Keratinocyte (primary cell): ENCODE measurements around the gene GPR39. TPM values are rescaled to one million over a fixed set of nuclear protein-coding genes. Genes with fewer than 3 reads are reported as not detected.

ENCODE experiments used
- DNase-seq: peaks from one replicate; pipeline ENCODE4 v3.0.0-alpha.2; 2011; ENCODE audit warnings: low read depth, missing footprints, low spot score
- FAIRE-seq: peaks from 2 replicates; lab custom pipeline; 2011; peaks lifted over from hg19 to GRCh38; lab: Jason Lieb, UNC
- H2AFZ ChIP-seq: 2 replicates; pipeline ENCODE4 v1.6.0; 2012; ENCODE audit warnings: low read length, control low read depth, inconsistent platforms; ENCODE audit not compliant: control insufficient read depth
- H3K27ac ChIP-seq: 2 replicates; pipeline ENCODE4 v1.5.1; 2011; ENCODE audit warnings: low read length; ENCODE audit not compliant: control insufficient read depth, insufficient read depth
- H3K27me3 ChIP-seq: 3 replicates; pipeline ENCODE4 v1.6.0; 2011; ENCODE audit warnings: low read length; ENCODE audit not compliant: control insufficient read depth, insufficient read depth; ENCODE audit errors: extremely low read depth
- H3K36me3 ChIP-seq, 2 experiments: 2 replicates in 1 of 2; 3 replicates in 1 of 2; pipeline ENCODE4 v1.5.1; 2011; ENCODE audit warnings: low read length in 2 of 2, mild to moderate bottlenecking in 1 of 2; ENCODE audit not compliant: control insufficient read depth in 2 of 2, insufficient read depth in 2 of 2; ENCODE audit errors: extremely low read depth in 1 of 2
- H3K4me1 ChIP-seq: 3 replicates; pipeline ENCODE4 v1.5.1; 2011; ENCODE audit warnings: low read length; ENCODE audit not compliant: control insufficient read depth, insufficient read depth; ENCODE audit errors: extremely low read depth
- H3K4me2 ChIP-seq: 3 replicates; pipeline ENCODE4 v1.6.0; 2011; ENCODE audit warnings: low read depth, low read length; ENCODE audit not compliant: control insufficient read depth, insufficient read depth; ENCODE audit errors: extremely low read depth
- H3K4me3 ChIP-seq, 3 experiments: fragments of 200-600 bp in 1 of 3; sonication (generic) in 1 of 3; 2 replicates in 2 of 3; 3 replicates in 1 of 3; pipeline ENCODE4 v1.5.1; 2011 to 2016; ENCODE audit warnings: low read length in 3 of 3, mild to moderate bottlenecking in 3 of 3, control low read depth in 2 of 3, inconsistent platforms in 1 of 3, low read depth in 1 of 3, mixed read lengths in 1 of 3, mixed run types in 1 of 3, moderate library complexity in 1 of 3; ENCODE audit not compliant: control insufficient read depth in 2 of 3, insufficient read depth in 2 of 3; ENCODE audit errors: extremely low read depth in 1 of 3
- H3K79me2 ChIP-seq: 2 replicates; pipeline ENCODE4 v1.6.0; 2012; ENCODE audit warnings: low read length; ENCODE audit not compliant: control insufficient read depth, insufficient read depth
- H3K9ac ChIP-seq: 3 replicates; pipeline ENCODE4 v1.6.0; 2011; ENCODE audit warnings: low read length; ENCODE audit not compliant: control insufficient read depth, insufficient read depth; ENCODE audit errors: extremely low read depth
- H3K9me1 ChIP-seq: 3 replicates; pipeline ENCODE4 v1.6.0; 2011; ENCODE audit warnings: low read length; ENCODE audit not compliant: control insufficient read depth, insufficient read depth; ENCODE audit errors: extremely low read depth
- H3K9me3 ChIP-seq: 2 replicates; pipeline ENCODE4 v1.5.1; 2012; ENCODE audit warnings: low read depth, low read length; ENCODE audit not compliant: control insufficient read depth
- H4K20me1 ChIP-seq: 3 replicates; pipeline ENCODE4 v1.6.0; 2011; ENCODE audit warnings: low read length; ENCODE audit not compliant: control insufficient read depth, insufficient read depth; ENCODE audit errors: extremely low read depth
- CTCF ChIP-seq, 3 experiments: IDR thresholded peaks in 1 of 3; conservative IDR thresholded peaks in 1 of 3; optimal IDR thresholded peaks in 1 of 3; 2 replicates in 2 of 3; 3 replicates in 1 of 3; pipeline versions ENCODE3 to v1.5.1; 2011; ENCODE audit warnings: low read length in 3 of 3, mild to moderate bottlenecking in 3 of 3, moderate library complexity in 2 of 3, control low read depth in 1 of 3, inconsistent platforms in 1 of 3; ENCODE audit not compliant: insufficient read depth in 2 of 3; ENCODE audit errors: extremely low read depth in 1 of 3
- EZH2 ChIP-seq: IDR thresholded peaks from one replicate; pipeline ENCODE4 v1.6.1; 2012; ENCODE audit warnings: inconsistent platforms, mild to moderate bottlenecking, low read length, moderate library complexity
- dilution Hi-C: fragments of 300-500 bp; cut with MboI; formaldehyde crosslinking; loops from one replicate; pipeline ENCODE4 v1.7.0; 2020; ENCODE audit warnings: low sequenced_read_pairs; ENCODE audit not compliant: extremely low pct_ligation_motif_present
- polyA plus RNA-seq, 5 experiments: library from polyadenylated mRNA; depleted of rRNA in 3 of 5; stranded (reverse) in 3 of 5; stranded (forward) in 1 of 5; unstranded in 1 of 5; fragments of >200 nt; gene quantifications; 1 replicate in 1 of 5; 2 replicates in 3 of 5; 3 replicates in 1 of 5; pipeline versions ENCODE4 v1.2.1 to v1.2.3, GENCODE V29; 2011 to 2012; ENCODE audit warnings: missing spikeins in 2 of 5, low read depth in 1 of 5, low replicate concordance in 1 of 5

The GPR39 gene
- polyA plus RNA-seq, 1 donor (not counting 4 experiments of a cell fraction or from before 2014, with no cell fraction given): 4.7 TPM

DNA sequence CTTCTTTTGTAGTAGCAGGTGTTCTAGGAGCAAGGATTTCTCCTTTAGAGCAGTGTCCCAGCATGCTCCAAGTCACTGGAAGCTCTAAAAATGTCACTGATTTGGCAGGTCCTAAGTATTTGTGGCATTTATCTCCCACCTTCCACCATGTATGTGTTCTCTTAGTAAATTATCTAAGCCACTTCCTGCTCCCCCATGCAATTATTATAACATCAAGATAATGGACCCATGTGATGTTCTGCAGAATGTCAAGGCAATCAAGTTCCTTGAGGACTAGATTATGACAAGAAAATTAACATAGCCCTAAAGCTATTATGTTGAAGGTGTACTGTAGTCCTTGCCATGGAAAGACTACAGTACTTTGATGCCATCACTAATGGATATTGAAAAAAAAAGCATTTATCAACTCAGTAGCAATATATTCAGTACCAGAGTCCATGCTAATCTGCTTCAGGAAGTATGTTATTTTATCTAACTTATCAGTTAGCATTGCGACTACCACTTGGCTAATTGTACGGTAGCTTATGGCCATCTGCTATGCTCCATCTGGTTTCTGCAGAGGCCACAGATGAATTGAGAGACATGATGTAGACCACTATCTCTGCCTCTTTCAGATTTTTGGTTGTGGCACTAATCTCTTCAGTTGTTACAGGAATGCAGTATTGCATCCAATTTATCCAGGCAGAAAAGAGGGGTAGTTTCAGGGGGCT is 56.7 kb downstream of the GPR39 start:
- Histone ChIP-seq H3K9ac (no peak overlapping the region), H3K4me1 (no peaks in the 10 kb centered on the region), H3K9me1 (no peaks in the 10 kb centered on the region), H3K27ac (no peak overlapping the region), H3K79me2 (no peaks in the 10 kb centered on the region), H3K4me2 (no peak overlapping the region), H3K4me3 (no peak overlapping the region), H3K27me3 (no peaks in the 10 kb centered on the region), H4K20me1 (no peaks in the 10 kb centered on the region), H2AFZ (no peak overlapping the region), H3K9me3 (peaks cover 16% of the 10 kb centered on the region), H3K36me3 (no peaks in the 10 kb centered on the region)
- FAIRE-seq (no peak), DNase-seq (no peak)
- dilution Hi-C loops: no loop called here
- TF ChIP-seq CTCF (optimal IDR thresholded peaks at IDR 0.05 in 1 of 3, IDR thresholded peaks at IDR 0.05 in 1 of 3, conservative IDR thresholded peaks at IDR 0.05 in 1 of 3; ENCODE audit: extremely low read depth in 1 of 3, insufficient read depth in 2 of 3, low read length in 3 of 3): no peak
- no peak for TF ChIP-seq EZH2

GRCh38 chr2:132475615-132476014 is 59.0 kb downstream of the GPR39 start:
- TF ChIP-seq EZH2: no peak
- no peak for TF ChIP-seq CTCF (optimal IDR thresholded peaks at IDR 0.05 in 1 of 3, IDR thresholded peaks at IDR 0.05 in 1 of 3, conservative IDR thresholded peaks at IDR 0.05 in 1 of 3; ENCODE audit: extremely low read depth in 1 of 3, insufficient read depth in 2 of 3, low read length in 3 of 3)
- no peak for FAIRE-seq
- Histone ChIP-seq H3K79me2 (no peaks in the 10 kb centered on the region), H3K9me3 (peaks cover 6% of the 10 kb centered on the region), H3K27me3 (no peaks in the 10 kb centered on the region), H3K9me1 (no peaks in the 10 kb centered on the region), H2AFZ (no peak overlapping the region), H4K20me1 (no peaks in the 10 kb centered on the region), H3K27ac (no peak overlapping the region), H3K4me2 (no peak overlapping the region), H3K36me3 (no peaks in the 10 kb centered on the region), H3K9ac (no peak overlapping the region), H3K4me1 (no peaks in the 10 kb centered on the region), H3K4me3 (no peak overlapping the region)
- dilution Hi-C loops: no loop called here
- DNase-seq: no peak
